Cerebellar nuclear complex (tissue), 1 donor: Measurements from ENCODE around the gene PEF1.

ENCODE experiments used
- DNase-seq, 2 experiments: peaks; one replicate each; lab custom pipeline; 2025; lab: John Stamatoyannopoulos, UW

Gene PEF1

DNA sequence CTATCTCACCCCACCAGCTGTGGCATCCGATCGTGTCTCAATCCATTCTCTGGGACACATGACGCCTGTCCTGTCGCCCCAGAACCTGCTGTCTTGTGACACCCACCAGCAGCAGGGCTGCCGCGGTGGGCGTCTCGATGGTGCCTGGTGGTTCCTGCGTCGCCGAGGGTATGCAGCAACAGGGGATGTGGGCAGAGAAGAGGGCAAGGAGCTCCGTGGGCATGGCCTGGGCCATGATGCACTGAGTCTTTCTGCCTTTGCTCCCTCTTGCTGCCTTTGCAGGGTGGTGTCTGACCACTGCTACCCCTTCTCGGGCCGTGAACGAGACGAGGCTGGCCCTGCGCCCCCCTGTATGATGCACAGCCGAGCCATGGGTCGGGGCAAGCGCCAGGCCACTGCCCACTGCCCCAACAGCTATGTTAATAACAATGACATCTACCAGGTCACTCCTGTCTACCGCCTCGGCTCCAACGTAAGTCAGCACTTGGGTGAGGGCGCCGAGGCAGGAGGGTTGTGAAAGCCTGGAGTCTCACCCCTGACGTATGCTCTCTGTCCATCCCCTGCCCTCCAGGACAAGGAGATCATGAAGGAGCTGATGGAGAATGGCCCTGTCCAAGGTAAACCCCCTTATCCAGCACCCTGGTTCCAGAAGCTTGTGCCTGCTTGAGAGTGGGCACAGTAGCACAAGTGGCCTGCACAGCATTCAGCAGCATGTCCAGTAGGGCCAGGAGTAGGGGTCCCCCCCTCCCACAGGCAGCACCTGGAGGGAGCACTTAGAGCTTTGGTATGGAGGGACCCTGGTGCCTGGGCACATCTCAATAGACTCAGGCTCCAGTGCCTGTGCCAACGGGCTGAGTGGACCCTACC is 59.6 kb downstream of the PEF1 start:
- no peak for DNase-seq

DNA sequence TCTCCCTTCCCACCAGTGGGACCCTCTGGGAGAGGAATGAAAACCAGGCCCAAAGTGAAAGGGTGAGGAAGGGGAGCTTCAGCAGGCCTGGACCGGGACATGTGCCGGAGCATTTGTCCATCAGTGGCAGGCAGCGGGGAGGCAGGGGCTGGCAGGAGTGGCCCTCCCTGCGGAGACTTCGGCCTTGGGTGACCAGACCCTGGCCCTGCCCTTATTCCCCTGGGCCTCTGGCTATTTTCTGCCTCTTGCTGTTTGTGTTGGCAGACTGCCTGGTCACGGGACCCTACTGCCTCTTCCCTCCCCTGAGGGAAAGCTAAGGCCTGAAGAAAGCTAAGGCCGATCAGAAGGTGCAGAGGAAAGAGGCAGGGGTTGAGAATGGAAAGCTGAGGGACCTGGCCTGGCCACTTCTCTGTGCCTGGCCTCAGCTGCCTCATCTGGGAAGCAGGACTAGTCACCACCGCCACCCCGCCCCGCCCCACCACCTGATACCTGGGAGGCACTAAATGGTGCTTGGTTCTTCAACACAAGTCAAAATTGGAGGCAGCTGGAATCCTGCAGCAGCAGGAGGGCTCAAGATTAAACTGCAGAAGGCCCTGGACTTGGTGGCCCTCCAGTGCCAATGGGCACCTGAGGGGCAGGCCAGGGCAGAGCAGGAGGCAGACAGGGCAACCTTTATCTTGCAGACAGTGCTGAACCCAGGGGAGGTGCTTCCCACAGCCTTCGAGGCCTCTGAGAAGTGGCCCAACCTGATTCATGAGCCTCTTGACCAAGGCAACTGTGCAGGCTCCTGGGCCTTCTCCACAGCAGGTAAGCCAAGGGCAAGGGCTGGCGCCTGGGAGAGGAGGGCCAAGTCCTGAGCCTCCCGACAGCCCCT is 60.4 kb downstream of the PEF1 start:
- no peak for DNase-seq

DNA sequence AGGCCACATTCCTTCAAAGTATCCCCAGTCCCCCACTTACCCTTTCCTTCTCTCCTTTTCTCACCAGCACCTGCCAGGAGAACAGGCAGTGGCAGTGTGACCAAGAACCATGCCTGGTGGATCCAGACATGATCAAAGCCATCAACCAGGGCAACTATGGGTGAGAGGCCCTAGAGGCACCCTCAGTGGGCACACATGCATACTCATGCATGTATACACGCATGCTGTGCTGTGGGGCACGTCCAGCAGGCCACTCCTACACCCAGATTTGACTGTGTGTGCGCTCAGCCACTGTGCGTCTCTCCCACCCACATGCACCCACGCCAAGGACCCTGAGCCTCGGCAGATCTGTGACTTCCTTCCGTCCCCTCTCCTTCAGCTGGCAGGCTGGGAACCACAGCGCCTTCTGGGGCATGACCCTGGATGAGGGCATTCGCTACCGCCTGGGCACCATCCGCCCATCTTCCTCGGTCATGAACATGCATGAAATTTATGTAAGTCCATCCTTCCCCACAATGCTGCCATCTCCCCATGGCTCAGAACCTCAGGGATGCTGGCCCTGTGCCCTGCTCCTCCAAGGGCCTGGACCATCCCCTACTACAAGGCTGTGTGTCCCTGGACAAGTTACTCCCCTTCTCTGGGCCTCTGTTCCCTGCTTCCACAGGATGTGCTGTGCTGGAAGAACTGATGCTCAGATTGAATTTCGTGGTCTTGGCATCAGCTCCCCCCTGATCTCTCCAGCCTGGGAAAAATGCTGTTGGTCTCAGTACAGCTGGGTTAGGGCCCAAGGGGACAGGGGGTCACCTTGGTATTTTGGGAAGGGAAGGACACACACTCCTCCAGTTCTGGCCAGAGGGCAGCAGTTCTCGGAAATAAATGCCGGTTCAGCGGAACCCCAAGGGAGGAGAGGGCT is 61.3 kb downstream of the PEF1 start:
- DNase-seq = no peak

DNA sequence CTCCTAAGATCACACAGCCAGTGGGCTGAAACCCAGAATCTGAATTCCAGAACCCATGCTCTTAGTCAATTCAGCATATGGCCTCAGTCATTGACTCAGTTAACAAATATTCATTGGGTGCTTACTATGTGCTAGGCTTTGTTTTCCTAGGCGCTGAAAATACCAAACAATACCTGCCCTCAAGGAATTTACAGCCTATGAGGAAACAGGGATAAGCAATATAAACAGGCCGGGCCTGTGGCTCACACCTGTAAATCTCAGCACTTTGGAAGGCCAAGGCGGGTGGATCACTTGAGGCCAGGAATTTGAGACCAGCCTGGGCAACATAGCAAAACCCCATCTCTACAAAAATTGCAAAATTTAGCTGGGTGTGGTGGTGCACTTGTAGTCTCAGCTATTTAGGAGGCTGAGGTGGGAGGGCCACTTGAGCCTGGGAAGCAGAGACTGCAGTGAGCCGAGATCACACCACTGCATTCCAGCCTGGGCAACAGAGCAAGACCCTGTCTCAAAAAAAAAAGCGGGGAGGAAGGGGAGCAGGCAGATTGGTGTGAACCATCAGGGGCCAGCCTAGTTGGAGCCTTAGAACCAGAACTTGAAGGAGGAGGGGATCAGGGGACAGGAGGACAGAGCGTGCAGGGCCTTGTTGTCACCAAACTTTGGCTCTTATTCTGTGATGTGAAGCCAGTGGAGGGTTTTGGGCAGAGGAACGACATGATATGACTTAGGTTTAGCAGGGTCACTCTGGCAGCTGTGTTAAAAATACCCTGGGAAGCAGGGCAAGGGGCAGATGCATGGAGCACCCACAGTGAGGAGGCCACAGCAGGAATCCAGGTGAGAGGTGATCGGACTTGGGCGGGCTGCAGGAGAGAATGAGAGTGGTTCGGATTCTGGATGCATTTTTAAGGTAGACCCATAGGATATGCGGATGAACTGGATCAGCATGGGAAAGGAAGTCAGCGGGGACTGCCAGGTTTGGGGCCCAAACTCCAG is 62.6 kb downstream of the PEF1 start:
- no peak for DNase-seq

DNA sequence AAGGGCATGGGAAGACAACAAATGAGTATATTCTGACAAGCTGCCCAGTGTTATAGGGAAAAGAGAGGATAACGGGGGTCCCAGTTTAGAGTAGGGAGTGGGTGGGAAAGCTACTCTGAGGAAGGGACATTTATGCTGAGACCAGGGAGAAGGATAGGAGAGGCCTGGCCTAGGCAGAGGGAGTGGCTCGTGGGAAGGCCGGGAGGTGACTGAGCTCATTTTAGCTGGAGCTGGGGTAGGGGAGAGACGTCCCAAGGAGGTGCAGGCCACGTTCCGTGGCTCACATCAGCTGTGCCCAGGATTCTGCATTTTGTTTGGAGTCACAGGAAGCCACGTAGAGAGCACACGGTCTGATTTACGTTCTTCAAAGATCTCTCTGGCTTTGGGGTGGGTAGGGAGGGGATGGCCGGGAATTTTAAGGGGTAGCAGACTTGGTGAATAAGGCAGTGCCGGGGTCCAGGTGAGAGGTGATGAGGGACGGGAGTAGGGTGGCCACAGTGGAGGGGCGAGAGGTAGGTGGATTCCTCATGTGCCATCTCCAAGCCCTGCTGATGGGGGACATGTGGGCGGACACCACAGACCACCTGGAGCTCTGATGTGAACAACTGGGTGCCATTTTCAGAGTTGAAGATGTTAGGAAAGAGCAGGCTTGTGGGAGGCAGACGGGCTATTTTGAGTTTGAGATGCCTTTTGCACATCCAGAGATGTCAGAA is 63.6 kb downstream of the PEF1 start:
- DNase-seq = no peak

DNA sequence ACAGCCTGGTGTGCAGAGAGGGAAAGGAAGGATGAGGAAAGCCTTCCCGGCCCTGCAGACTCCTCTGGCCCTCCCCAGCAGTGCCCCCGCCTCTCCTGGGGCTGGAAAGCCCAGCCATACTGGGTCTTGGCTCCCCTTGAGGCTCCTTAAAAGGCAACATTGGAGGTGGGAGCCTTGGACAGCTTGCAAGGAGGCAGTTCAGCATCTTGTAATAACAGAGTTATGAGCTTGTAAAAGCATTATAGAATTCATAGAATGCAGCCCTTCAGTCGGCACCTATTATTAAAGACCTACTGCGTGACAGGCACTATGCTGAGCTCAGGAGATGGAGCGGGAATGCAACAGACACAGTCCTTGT is 64.2 kb downstream of the PEF1 start:
- no peak for DNase-seq
